Stomach (tissue), 4 donors: Measurements from ENCODE around the gene NPIPB2.

Experiments
- POLR2A ChIP-seq, 4 donors: fragments of 450-650 bp; IDR thresholded peaks; one replicate each; pipeline ENCODE4 v1.6.1; 2016; ENCODE audit warnings: antibody characterized with exemption in 4 of 4, control low read depth in 2 of 4, mild to moderate bottlenecking in 1 of 4, moderate library complexity in 1 of 4
- TF ChIP-seq, protein P1 (sequence below), 7 experiments: fragments of 450-650 bp in 4 of 7; fragments of 200-600 bp in 3 of 7; sonication (generic) in 3 of 7; IDR thresholded peaks; one replicate each; pipeline ENCODE4 v1.5.1; 2016 to 2019; ENCODE audit warnings: antibody characterized with exemption in 7 of 7, control low read depth in 2 of 7, mild to moderate bottlenecking in 1 of 7

DNA sequence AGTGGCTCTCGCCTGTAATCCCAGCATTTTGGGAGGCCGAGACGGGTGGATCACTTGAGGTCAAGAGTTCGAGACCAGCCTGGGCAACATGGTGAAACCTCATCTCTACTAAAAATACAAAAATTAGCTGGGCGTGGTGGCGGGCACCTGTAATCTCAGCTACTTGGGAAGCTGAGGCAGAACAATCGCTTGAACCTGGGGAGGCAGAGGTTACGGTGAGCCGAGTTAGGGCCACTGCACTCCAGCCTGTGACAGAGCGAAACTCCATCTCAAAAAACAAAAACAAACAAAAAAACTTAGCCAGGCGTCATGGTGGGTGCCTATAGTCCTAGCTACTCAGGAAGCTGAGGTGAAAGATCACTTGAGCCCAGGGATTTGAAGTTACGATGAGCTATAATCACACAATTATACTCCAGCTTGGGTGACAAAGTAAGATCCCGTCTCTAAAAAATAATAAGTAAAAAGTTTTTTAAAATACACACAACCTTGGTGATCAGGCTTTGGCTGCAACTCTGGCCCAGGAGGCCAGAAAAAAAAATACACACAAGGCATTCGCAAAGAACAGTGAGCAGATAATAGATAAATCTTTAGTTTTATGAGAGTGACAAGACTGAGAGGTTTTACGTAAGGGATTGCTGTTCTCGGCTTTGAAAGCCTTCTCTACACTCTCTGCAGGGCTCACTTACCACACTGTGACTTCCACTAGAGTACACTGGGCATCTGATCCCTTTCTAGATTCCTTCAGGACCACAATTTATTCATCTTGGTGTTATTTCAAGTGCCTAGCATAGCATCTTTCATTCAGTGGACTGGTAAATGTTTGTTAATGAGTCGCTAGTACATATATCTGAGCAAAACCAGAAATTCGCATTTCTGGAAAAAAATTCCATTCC lies 31.9 kb downstream of the NPIPB2 start:
- TF ChIP-seq, protein P1, sequence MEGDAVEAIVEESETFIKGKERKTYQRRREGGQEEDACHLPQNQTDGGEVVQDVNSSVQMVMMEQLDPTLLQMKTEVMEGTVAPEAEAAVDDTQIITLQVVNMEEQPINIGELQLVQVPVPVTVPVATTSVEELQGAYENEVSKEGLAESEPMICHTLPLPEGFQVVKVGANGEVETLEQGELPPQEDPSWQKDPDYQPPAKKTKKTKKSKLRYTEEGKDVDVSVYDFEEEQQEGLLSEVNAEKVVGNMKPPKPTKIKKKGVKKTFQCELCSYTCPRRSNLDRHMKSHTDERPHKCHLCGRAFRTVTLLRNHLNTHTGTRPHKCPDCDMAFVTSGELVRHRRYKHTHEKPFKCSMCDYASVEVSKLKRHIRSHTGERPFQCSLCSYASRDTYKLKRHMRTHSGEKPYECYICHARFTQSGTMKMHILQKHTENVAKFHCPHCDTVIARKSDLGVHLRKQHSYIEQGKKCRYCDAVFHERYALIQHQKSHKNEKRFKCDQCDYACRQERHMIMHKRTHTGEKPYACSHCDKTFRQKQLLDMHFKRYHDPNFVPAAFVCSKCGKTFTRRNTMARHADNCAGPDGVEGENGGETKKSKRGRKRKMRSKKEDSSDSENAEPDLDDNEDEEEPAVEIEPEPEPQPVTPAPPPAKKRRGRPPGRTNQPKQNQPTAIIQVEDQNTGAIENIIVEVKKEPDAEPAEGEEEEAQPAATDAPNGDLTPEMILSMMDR (IDR thresholded peaks at IDR 0.05) = no peak
- TF ChIP-seq POLR2A (IDR thresholded peaks at IDR 0.05) = no peak
